ENCODE measurements around the gene SNCG. TPM values are rescaled to one million over a fixed set of nuclear protein-coding genes. Genes with fewer than 3 reads are reported as not detected.
"Not testable (repeated sequence)": the region's sequence is repeated elsewhere in the genome, so short reads cannot be mapped to it uniquely, and the experiment has no call there.

SNCG gene
- total RNA-seq (69.2 TPM), polyA plus RNA-seq (197 TPM)

DNA sequence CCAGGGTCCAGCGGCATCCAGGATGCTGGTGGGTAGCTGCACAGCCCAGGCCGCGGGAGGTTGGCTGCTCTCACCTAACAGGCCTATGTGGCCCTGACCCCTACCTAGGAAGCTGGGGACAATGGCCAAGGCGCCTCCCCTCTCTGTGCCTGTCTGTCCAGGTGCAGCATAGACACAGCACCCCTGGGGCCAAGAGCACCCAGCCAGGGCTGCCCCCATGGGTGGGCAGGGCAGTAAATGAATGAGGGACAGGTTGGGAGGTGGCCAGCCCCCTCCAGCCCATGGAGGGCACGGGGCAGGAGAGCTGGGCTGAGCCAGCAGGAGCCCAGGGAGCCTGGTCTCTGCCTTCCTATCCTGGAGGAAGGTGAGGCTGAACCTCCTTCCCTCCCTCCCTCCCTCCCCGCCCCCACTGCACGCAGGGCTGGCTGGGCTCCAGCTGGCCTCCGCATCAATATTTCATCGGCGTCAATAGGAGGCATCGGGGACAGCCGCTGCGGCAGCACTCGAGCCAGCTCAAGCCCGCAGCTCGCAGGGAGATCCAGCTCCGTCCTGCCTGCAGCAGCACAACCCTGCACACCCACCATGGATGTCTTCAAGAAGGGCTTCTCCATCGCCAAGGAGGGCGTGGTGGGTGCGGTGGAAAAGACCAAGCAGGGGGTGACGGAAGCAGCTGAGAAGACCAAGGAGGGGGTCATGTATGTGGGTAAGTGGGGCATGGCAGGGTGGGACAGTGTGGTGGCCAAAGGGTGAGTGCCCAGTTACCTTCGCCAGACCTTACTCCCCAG lies at the start of gene SNCG:
SNCG (plus strand) TSS at position 484 of the 785 bp plus-strand sequence; CDS start at position 583, 99 bp downstream.
- DNase-seq (ENCODE audit: extremely low spot score): no peak
- H3K4me1 ChIP-seq (ENCODE audit: insufficient read depth): no peaks in the 10 kb centered on the region
- no peaks in the 10 kb centered on the region for H3K36me3 ChIP-seq (ENCODE audit: insufficient read depth)
- H3K4me3 ChIP-seq (ENCODE audit: low read depth, low read length): peak within 1 kb of the TSS; percentile 24
- H3K27ac ChIP-seq (ENCODE audit: low read depth): peak within 1 kb of the TSS; percentile 89
- 30% methylated on average over 22 of the region's 22 CpGs for WGBS

- WGBS: 73% methylated on average over 1 of the region's 1 CpG
- Histone ChIP-seq H3K4me1 (ENCODE audit: insufficient read depth) (no peaks in the 10 kb centered on the region), H3K27ac (ENCODE audit: low read depth) (no peak overlapping the region), H3K36me3 (ENCODE audit: insufficient read depth) (peaks cover 2% of the 10 kb centered on the region), H3K4me3 (ENCODE audit: low read depth, low read length) (no peak overlapping the region)
- DNase-seq (ENCODE audit: extremely low spot score): no peak
Observed at GRCh38 chr10:86914734-86915133, 43.7 kb upstream of the SNCG start.

GRCh38 chr10:86918022-86918471 lies 40.4 kb upstream of the SNCG start:
- Histone ChIP-seq H3K4me3 (ENCODE audit: low read depth, low read length) (no peak overlapping the region), H3K27ac (ENCODE audit: low read depth) (no peak overlapping the region), H3K4me1 (ENCODE audit: insufficient read depth) (no peaks in the 10 kb centered on the region), H3K36me3 (ENCODE audit: insufficient read depth) (peaks cover 6% of the 10 kb centered on the region)
- WGBS: 28% methylated on average over 5 of the region's 5 CpGs
- DNase-seq (ENCODE audit: extremely low spot score): no peak

DNA sequence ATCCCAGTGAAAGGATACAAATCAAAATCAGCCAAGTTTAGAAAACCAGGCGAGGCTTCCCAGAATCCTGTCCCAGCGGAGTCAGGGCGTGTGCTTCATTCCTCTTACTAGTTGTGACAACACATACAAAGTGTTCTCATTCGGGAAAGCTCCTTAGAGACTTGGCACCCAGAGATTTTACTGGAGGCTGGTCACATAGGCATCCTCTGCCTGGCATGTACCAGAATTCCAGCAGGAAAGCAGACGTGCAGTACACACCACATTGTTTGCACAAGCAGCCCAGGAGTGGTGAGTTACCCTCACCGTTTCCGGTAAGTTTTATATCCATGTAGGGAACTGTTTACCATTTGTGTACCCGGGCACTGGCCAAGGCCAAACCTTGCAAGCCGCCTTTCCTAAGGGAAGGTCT lies 35.8 kb upstream of the SNCG start:
- no peak for DNase-seq (ENCODE audit: extremely low spot score)
- no peaks in the 10 kb centered on the region for H3K4me1 ChIP-seq (ENCODE audit: insufficient read depth)
- no peak overlapping the region for H3K4me3 ChIP-seq (ENCODE audit: low read depth, low read length)
- 70% methylated on average over 9 of the region's 9 CpGs for WGBS
- H3K27ac ChIP-seq (ENCODE audit: low read depth): no peak overlapping the region
- H3K36me3 ChIP-seq (ENCODE audit: insufficient read depth): peaks cover 4% of the 10 kb centered on the region

- Histone ChIP-seq H3K27ac (ENCODE audit: low read depth) (no peak overlapping the region), H3K4me3 (ENCODE audit: low read depth, low read length) (no peak overlapping the region), H3K4me1 (ENCODE audit: insufficient read depth) (no peaks in the 10 kb centered on the region), H3K36me3 (ENCODE audit: insufficient read depth) (no peaks in the 10 kb centered on the region)
- DNase-seq (ENCODE audit: extremely low spot score): no peak
- 80% methylated on average over 15 of the region's 15 CpGs for WGBS
Observed at GRCh38 chr10:86929468-86930380, 28.7 kb upstream of the SNCG start.

GRCh38 chr10:86931872-86932271 lies 26.5 kb upstream of the SNCG start:
- no peak overlapping the region for H3K4me3 ChIP-seq (ENCODE audit: low read depth, low read length)
- WGBS: 80% methylated on average over 1 of the region's 1 CpG
- H3K36me3 ChIP-seq (ENCODE audit: insufficient read depth): no peaks in the 10 kb centered on the region
- H3K27ac ChIP-seq (ENCODE audit: low read depth): no peak overlapping the region
- no peak for DNase-seq (ENCODE audit: extremely low spot score)
- no peaks in the 10 kb centered on the region for H3K4me1 ChIP-seq (ENCODE audit: insufficient read depth)

GRCh38 chr10:86932674-86933073 lies 25.7 kb upstream of the SNCG start:
- H3K4me1 ChIP-seq (ENCODE audit: insufficient read depth): no peaks in the 10 kb centered on the region
- 78% methylated on average over 2 of the region's 2 CpGs for WGBS
- H3K27ac ChIP-seq (ENCODE audit: low read depth): no peak overlapping the region
- no peak for DNase-seq (ENCODE audit: extremely low spot score)
- H3K4me3 ChIP-seq (ENCODE audit: low read depth, low read length): no peak overlapping the region
- H3K36me3 ChIP-seq (ENCODE audit: insufficient read depth): no peaks in the 10 kb centered on the region

DNA sequence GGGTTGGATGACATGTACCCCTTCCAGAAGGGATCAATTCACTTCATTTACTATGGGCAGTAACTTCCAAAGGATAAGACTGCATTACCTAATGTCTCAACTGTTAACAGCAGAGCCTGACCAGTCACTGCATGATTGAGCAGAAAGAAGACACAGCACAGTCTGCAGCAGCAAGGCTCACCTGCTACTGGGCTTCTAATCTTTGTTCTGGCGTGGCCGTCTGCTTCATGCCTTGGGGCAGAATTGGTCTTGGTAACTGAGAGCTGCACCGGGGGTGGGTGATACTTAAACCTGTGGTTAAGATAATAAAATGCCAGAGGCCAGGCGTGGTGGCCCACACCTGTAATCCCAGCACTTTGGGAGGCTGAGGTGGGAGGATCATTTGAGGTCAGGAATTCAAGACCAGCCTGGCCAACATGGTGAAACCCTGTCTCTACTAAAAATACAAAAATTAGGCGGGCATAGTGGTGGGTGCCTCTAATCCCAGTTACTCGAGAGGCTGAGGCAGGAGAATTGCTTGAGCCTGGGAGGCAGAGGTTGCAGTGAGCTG lies 24.2 kb upstream of the SNCG start:
- H3K36me3 ChIP-seq (ENCODE audit: insufficient read depth); DNase-seq (ENCODE audit: extremely low spot score); H3K4me1 ChIP-seq (ENCODE audit: insufficient read depth); H3K27ac ChIP-seq (ENCODE audit: low read depth); H3K4me3 ChIP-seq (ENCODE audit: low read depth, low read length): not testable (repeated sequence)
- 88% methylated on average over 6 of the region's 6 CpGs for WGBS

DNA sequence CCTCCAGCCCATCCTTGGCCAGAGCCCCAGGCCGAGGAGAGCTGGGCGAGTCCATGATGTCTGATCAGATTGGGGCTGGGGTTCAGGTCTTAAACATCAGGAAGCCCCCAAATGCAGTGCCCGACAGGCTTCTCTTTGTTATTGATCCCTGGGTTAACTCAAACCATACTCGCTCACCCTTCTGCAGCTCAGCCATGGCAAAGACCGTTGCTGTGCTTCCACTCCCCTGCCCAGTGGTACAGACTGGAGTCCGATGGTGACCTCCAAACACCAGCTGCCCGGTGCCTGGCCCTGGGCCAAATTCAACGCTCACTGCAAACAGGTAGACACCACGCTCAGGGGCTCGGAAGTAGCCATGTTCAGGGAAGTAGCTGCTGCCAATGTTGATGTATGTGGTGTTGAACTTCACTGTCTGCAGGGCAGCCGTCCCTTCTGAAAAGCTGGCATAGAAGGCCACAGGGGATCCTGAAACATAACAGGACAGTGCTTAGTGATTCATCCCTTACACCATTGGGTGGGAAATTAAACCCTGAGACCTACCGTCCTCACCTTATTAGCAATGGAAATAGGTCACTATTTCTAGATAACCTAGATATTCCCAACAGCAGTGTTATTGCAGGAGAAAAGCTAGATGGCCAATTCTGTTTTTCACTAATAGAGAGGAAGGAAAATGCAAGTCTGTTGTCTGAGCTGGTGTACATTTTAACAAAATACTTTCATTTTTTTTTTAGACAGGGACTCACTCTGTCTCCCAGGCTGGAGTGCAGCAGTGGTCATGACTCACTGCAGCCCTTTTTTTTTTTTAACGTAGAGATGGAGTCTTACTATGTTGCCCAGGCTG lies 21.5 kb upstream of the SNCG start:
- Histone ChIP-seq H3K36me3 (ENCODE audit: insufficient read depth) (no peaks in the 10 kb centered on the region), H3K4me1 (ENCODE audit: insufficient read depth) (no peaks in the 10 kb centered on the region), H3K4me3 (ENCODE audit: low read depth, low read length) (no peak overlapping the region), H3K27ac (ENCODE audit: low read depth) (no peak overlapping the region)
- no peak for DNase-seq (ENCODE audit: extremely low spot score)
- 73% methylated on average over 13 of the region's 13 CpGs for WGBS

DNA sequence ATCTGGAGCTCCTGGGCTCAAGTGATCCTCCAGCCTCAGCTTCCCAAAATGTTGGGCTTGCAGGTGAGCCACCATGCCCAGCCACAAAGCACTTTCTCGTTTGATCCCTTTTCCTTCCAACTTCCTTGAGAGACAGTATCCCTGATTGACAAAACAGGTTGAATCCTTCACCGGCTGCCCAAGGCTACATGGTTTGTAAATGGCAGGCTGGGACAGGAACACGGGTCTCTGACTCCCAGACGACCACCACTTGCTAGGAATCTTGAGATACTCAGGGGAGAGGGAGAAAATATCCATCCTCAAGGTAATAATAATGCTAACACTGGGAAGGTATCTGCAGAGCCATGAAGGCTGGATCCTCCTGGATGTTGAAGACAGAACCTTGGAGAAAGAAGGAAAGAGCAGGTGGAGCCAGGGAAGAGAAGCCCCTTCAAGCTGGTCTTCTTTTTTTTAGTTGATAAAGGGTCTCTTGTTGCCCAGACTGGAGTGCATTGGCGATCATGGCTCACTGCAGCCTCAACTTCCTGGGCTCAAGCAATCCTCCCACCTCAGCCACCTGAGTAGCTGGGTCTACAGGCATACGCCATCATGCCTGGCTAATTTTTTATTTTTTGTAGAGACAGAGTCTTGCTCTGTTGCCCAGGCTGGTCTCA lies 20.8 kb upstream of the SNCG start:
- Histone ChIP-seq H3K4me1 (ENCODE audit: insufficient read depth) (no peaks in the 10 kb centered on the region), H3K4me3 (ENCODE audit: low read depth, low read length) (no peak overlapping the region), H3K36me3 (ENCODE audit: insufficient read depth) (no peaks in the 10 kb centered on the region), H3K27ac (ENCODE audit: low read depth) (no peak overlapping the region)
- DNase-seq (ENCODE audit: extremely low spot score): no peak
- WGBS: 77% methylated on average over 6 of the region's 6 CpGs

DNA sequence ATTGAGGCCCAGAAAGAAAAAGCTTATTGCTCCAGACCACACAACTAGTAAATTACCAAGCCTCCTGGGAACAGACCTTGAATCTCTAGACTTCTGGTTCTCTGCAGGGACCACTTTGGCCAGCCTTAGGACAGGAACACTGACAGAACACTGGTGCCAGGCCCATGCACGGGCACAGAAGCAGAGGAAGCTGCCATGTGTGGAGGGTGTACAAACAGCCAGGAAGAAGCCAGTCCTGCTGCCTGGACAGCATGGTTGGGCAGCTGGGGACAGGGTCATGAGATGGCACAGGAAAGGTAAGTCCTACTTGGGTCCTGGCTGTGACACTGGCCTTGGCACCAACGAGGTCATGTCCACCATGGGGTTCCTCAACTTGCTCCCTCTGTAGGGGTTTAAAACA lies 20.1 kb upstream of the SNCG start:
- no peak for DNase-seq (ENCODE audit: extremely low spot score)
- no peak overlapping the region for H3K27ac ChIP-seq (ENCODE audit: low read depth)

GRCh38 chr10:86940076-86940475 lies 18.3 kb upstream of the SNCG start:
- H3K27ac ChIP-seq (ENCODE audit: low read depth); H3K36me3 ChIP-seq (ENCODE audit: insufficient read depth); H3K4me3 ChIP-seq (ENCODE audit: low read depth, low read length); H3K4me1 ChIP-seq (ENCODE audit: insufficient read depth); DNase-seq (ENCODE audit: extremely low spot score): not testable (repeated sequence)
- WGBS: 85% methylated on average over 16 of the region's 16 CpGs

More for the DNA sequence above, 20.1 kb upstream of the SNCG start:
- H3K36me3 ChIP-seq (ENCODE audit: insufficient read depth): no peaks in the 10 kb centered on the region
- no peaks in the 10 kb centered on the region for H3K4me1 ChIP-seq (ENCODE audit: insufficient read depth)
- H3K4me3 ChIP-seq (ENCODE audit: low read depth, low read length): no peak overlapping the region
- WGBS: 84% methylated on average over 2 of the region's 2 CpGs

Measured in urinary bladder (tissue), 4 donors.